DOHH2 (cell line): Measurements from ENCODE around the gene ASCC2.

Experiments used
- H3F3A ChIP-seq: fragments of 200-600 bp; sonication (generic), shearing (Covaris generic); 2 replicates; pipeline ENCODE4 v1.6.0; 2016; ENCODE audit warnings: antibody characterized with exemption, mild to moderate bottlenecking; ENCODE audit not compliant: control insufficient read depth, insufficient read depth
- H3K27ac ChIP-seq: fragments of 200-600 bp; sonication (generic); 2 replicates; pipeline ENCODE4 v1.5.1; 2014; ENCODE audit warnings: low read depth, mild to moderate bottlenecking, low read length, moderate library complexity
- H3K27me3 ChIP-seq: fragments of 200-600 bp; sonication (generic); 2 replicates; pipeline ENCODE4 v1.6.1; 2014; ENCODE audit warnings: mild to moderate bottlenecking, low read length, mixed read lengths; ENCODE audit not compliant: control insufficient read depth
- H3K36me3 ChIP-seq: fragments of 200-600 bp; sonication (generic); 2 replicates; pipeline ENCODE4 v1.6.1; 2014; ENCODE audit warnings: mild to moderate bottlenecking, low read length, moderate library complexity, mixed read lengths; ENCODE audit not compliant: control insufficient read depth
- H3K4me1 ChIP-seq: fragments of 200-600 bp; sonication (generic); 2 replicates; pipeline ENCODE4 v1.6.1; 2014; ENCODE audit warnings: mild to moderate bottlenecking, low read length, mixed read lengths; ENCODE audit not compliant: control insufficient read depth
- H3K4me2 ChIP-seq: fragments of 200-600 bp; sonication (generic); 2 replicates; pipeline ENCODE4 v1.6.0; 2014; ENCODE audit warnings: mild to moderate bottlenecking, low read length, moderate library complexity
- H3K4me3 ChIP-seq: fragments of 200-600 bp; sonication (generic); 2 replicates; pipeline ENCODE4 v1.5.1; 2014; ENCODE audit warnings: mild to moderate bottlenecking, low read length, mixed read lengths
- H3K79me2 ChIP-seq: fragments of 200-600 bp; sonication (generic); 2 replicates; pipeline ENCODE4 v1.6.1; 2014; ENCODE audit warnings: mild to moderate bottlenecking, low read length, mixed read lengths; ENCODE audit not compliant: control insufficient read depth
- H3K9me2 ChIP-seq: fragments of 200-600 bp; sonication (generic); replicated peaks from 2 replicates; pipeline ENCODE4 v1.6.1; 2014; ENCODE audit warnings: mild to moderate bottlenecking, low read length, mixed read lengths; ENCODE audit not compliant: control insufficient read depth
- H3K9me3 ChIP-seq: fragments of 200-600 bp; sonication (generic); 2 replicates; pipeline ENCODE4 v1.6.1; 2014; ENCODE audit warnings: antibody characterized with exemption, low read length, mixed read lengths; ENCODE audit not compliant: control insufficient read depth, insufficient read depth
- H4K20me1 ChIP-seq: fragments of 200-600 bp; sonication (generic); 2 replicates; pipeline ENCODE4 v1.6.0; 2014; ENCODE audit warnings: low read depth, mild to moderate bottlenecking, antibody characterized with exemption, low read length, moderate library complexity; ENCODE audit not compliant: control insufficient read depth, insufficient read depth
- EZH2phosphoT487 ChIP-seq: fragments of 200-600 bp; sonication (generic); IDR thresholded peaks from 2 replicates; pipeline ENCODE4 v1.6.1; 2017; ENCODE audit warnings: borderline replicate concordance, mild to moderate bottlenecking, antibody characterized with exemption, low read length, moderate library complexity, mixed read lengths
- TF ChIP-seq, protein P1 (sequence below): fragments of 200-600 bp; sonication (generic); IDR thresholded peaks from one replicate; pipeline ENCODE4 v1.5.1; 2014; ENCODE audit warnings: antibody characterized with exemption, mild to moderate bottlenecking, low read depth, low read length; ENCODE audit not compliant: poor library complexity, severe bottlenecking

ASCC2 gene, protein sequence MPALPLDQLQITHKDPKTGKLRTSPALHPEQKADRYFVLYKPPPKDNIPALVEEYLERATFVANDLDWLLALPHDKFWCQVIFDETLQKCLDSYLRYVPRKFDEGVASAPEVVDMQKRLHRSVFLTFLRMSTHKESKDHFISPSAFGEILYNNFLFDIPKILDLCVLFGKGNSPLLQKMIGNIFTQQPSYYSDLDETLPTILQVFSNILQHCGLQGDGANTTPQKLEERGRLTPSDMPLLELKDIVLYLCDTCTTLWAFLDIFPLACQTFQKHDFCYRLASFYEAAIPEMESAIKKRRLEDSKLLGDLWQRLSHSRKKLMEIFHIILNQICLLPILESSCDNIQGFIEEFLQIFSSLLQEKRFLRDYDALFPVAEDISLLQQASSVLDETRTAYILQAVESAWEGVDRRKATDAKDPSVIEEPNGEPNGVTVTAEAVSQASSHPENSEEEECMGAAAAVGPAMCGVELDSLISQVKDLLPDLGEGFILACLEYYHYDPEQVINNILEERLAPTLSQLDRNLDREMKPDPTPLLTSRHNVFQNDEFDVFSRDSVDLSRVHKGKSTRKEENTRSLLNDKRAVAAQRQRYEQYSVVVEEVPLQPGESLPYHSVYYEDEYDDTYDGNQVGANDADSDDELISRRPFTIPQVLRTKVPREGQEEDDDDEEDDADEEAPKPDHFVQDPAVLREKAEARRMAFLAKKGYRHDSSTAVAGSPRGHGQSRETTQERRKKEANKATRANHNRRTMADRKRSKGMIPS

DNA sequence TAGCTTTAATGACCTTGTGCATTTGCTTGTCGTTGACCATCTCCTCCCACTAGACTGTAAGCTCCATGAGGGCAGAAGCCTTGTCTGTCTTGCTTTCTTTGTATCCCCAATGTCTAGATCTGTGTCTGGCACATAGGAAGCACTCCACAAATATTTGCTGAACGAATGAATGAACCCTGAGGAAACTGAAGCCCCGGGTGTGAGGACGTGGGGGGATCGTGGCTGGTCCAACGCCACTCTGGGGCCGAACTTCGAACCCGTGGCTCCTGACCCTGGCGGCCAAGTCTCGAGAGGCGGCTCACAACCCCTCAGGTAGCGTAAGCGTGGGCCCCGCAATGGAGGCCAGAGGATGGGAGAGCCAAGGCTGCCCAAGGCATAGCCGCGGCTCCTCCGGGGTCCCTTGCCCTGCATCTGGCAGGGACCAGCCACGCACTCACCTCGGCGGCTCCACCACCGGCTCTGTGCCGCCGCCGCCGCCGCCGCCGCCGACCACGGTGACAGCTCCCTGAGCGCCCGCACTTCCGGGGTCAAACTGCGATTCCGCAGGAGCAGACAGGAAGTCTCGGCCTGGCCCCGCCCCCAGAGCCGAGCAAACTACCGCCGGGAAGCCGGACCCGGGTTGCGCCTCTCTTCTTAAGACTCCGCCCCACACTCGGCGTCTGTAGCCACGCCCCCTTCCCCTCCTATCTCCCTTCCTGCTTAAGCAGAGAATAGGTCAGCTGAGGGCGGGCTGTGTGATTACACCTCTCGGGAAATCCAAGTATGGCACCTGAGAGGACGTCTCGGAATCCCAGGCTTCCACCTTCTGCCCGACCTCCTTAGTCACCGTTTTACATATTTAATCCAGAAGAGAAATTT is at the start of gene ASCC2:
Gene ASCC2 (minus strand): TSS at position 534 of the 858 bp plus-strand sequence. CDS start 5,949 bp downstream, outside the sequence.
- Histone ChIP-seq H3F3A (no peaks in the 10 kb centered on the region), H3K4me1 (peaks cover 18% of the 10 kb centered on the region), H3K4me2 (peak within 1 kb of the TSS; percentile 81), H3K27ac (peak within 1 kb of the TSS; percentile 1; the same call in 1 of the 2 replicates), H3K27me3 (no peaks in the 10 kb centered on the region), H3K9me3 (no peaks in the 10 kb centered on the region), H4K20me1 (0 out of 2 replicates have a peak, but pooled peaks cover 3% of the 10 kb centered on the region), H3K79me2 (peaks cover 35% of the 10 kb centered on the region), H3K4me3 (peak within 1 kb of the TSS; percentile 100), H3K36me3 (peaks cover 21% of the 10 kb centered on the region), H3K9me2 (no peaks in the 10 kb centered on the region)
- TF ChIP-seq, protein P1, sequence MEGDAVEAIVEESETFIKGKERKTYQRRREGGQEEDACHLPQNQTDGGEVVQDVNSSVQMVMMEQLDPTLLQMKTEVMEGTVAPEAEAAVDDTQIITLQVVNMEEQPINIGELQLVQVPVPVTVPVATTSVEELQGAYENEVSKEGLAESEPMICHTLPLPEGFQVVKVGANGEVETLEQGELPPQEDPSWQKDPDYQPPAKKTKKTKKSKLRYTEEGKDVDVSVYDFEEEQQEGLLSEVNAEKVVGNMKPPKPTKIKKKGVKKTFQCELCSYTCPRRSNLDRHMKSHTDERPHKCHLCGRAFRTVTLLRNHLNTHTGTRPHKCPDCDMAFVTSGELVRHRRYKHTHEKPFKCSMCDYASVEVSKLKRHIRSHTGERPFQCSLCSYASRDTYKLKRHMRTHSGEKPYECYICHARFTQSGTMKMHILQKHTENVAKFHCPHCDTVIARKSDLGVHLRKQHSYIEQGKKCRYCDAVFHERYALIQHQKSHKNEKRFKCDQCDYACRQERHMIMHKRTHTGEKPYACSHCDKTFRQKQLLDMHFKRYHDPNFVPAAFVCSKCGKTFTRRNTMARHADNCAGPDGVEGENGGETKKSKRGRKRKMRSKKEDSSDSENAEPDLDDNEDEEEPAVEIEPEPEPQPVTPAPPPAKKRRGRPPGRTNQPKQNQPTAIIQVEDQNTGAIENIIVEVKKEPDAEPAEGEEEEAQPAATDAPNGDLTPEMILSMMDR, result no peak
- TF ChIP-seq EZH2phosphoT487, result no peak

DNA sequence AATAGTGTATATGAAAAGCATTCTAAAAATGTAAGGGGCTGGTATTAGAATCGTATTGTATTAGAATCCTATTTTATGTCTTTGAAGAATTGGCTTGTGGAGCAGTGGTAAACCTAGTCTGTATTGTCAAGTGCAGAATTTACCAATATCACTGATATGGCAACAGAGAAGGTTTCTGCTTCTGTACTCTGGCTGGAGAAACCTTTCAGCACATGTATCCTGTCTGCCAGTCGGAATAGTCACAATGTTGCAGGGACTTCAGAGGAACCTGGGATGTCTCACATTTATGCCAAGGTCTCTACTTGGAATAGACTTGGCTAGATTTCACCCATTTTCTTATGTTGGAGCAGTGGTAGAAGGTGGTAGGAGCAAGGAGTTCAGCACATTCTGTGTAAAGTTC is 49.3 kb upstream of the ASCC2 start:
- Histone ChIP-seq H3F3A (peaks cover 4% of the 10 kb centered on the region; the same call in 1 of the 2 replicates), H3K27ac (no peak overlapping the region), H3K4me1 (peaks cover 9% of the 10 kb centered on the region), H3K36me3 (no peaks in the 10 kb centered on the region; the same call in 1 of the 2 replicates), H3K4me3 (no peak overlapping the region), H4K20me1 (peaks cover 6% of the 10 kb centered on the region; the same call in 1 of the 2 replicates), H3K9me2 (no peaks in the 10 kb centered on the region), H3K79me2 (peaks cover 79% of the 10 kb centered on the region), H3K9me3 (no peaks in the 10 kb centered on the region), H3K27me3 (no peaks in the 10 kb centered on the region), H3K4me2 (no peak overlapping the region)
- TF ChIP-seq, protein P1, result no peak
- TF ChIP-seq EZH2phosphoT487, result no peak

DNA sequence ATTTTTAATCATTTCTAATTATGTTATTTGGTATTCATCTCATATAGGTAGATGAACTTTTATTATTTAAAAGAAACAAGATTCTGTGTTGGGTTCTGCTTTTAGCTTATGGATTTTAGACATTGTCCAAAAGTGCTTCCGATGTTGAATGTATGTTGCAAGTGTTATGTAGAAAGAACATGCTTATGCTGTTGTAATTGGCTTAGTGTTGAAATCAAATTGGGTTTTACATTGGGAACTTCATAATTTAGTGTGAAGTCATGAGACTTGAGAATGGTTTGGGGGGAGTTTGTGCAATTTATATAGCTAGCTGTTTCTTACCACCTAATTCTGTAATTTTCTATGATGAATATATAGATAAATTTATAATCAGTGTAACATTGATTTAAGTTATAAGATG is 48.5 kb upstream of the ASCC2 start:
- TF ChIP-seq, protein P1, result no peak
- no peak for TF ChIP-seq EZH2phosphoT487
- peaks cover 9% of the 10 kb centered on the region for H3K4me1 ChIP-seq
- no peaks in the 10 kb centered on the region; the same call in 1 of the 2 replicates for H3K36me3 ChIP-seq
- peaks cover 4% of the 10 kb centered on the region; the same call in 1 of the 2 replicates for H3F3A ChIP-seq
- no peak overlapping the region for H3K4me3 ChIP-seq
- H3K9me2 ChIP-seq, result no peaks in the 10 kb centered on the region
- peaks cover 6% of the 10 kb centered on the region; the same call in 1 of the 2 replicates for H4K20me1 ChIP-seq
- H3K4me2 ChIP-seq, result no peak overlapping the region
- H3K27me3 ChIP-seq, result no peaks in the 10 kb centered on the region
- H3K27ac ChIP-seq, result no peak overlapping the region
- H3K9me3 ChIP-seq, result no peaks in the 10 kb centered on the region
- peaks cover 72% of the 10 kb centered on the region for H3K79me2 ChIP-seq
